DND-41 (cell line): ENCODE measurements around the gene SNTB2.

Source experiments
- ATAC-seq: fragments of 200-7000 bp; cut with Tn5 transposase; 3 replicates; pipeline ENCODE4 v1.9.1; 2021; ENCODE audit warnings: low read depth; ENCODE audit not compliant: insufficient read depth
- DNase-seq: peaks from one replicate; pipeline ENCODE4 v3.0.0-alpha.2; 2020
- H2AFZ ChIP-seq: 2 replicates; pipeline ENCODE4 v1.6.0; 2012; ENCODE audit warnings: low read depth, low read length
- H3K27ac ChIP-seq: 2 replicates; pipeline ENCODE4 v1.5.1; 2012; ENCODE audit warnings: low read length, inconsistent platforms
- H3K27me3 ChIP-seq: fragments of 200-600 bp; sonication (generic); 2 replicates; pipeline ENCODE4 v1.6.0; 2012; ENCODE audit warnings: low read length, mild to moderate bottlenecking, inconsistent platforms; ENCODE audit not compliant: insufficient read depth, poor library complexity
- H3K36me3 ChIP-seq: 2 replicates; pipeline ENCODE4 v1.5.1; 2012; ENCODE audit warnings: low read length, inconsistent platforms; ENCODE audit not compliant: insufficient read depth
- H3K4me1 ChIP-seq: 2 replicates; pipeline ENCODE4 v1.5.1; 2012; ENCODE audit warnings: mild to moderate bottlenecking, low read length; ENCODE audit not compliant: insufficient read depth
- H3K4me2 ChIP-seq: 2 replicates; pipeline ENCODE4 v1.6.0; 2012; ENCODE audit warnings: mild to moderate bottlenecking, moderate library complexity, low read length, inconsistent platforms; ENCODE audit not compliant: insufficient read depth
- H3K4me3 ChIP-seq, 2 experiments: fragments of 200-600 bp in 1 of 2; shearing (Covaris generic) in 1 of 2; 2 replicates each; pipeline ENCODE4 v1.5.1; 2012 to 2016; ENCODE audit warnings: inconsistent platforms in 2 of 2, low read length in 2 of 2, mild to moderate bottlenecking in 2 of 2, low read depth in 1 of 2, moderate library complexity in 1 of 2
- H3K79me2 ChIP-seq: 2 replicates; pipeline ENCODE4 v1.6.0; 2012; ENCODE audit warnings: low read length, inconsistent platforms; ENCODE audit not compliant: insufficient read depth
- H3K9ac ChIP-seq: 2 replicates; pipeline ENCODE4 v1.6.0; 2012; ENCODE audit warnings: low read depth, mild to moderate bottlenecking, inconsistent platforms, low read length, moderate library complexity
- H3K9me3 ChIP-seq: 2 replicates; pipeline ENCODE4 v1.5.1; 2012; ENCODE audit warnings: low read length, moderate library complexity, mild to moderate bottlenecking, inconsistent platforms; ENCODE audit not compliant: insufficient read depth, severe bottlenecking
- H4K20me1 ChIP-seq: 2 replicates; pipeline ENCODE4 v1.6.0; 2012; ENCODE audit warnings: low read length; ENCODE audit not compliant: insufficient read depth
- EZH2 ChIP-seq: IDR thresholded peaks from 3 replicates; pipeline ENCODE4 v1.6.1; 2012; ENCODE audit warnings: borderline replicate concordance, low read depth, mild to moderate bottlenecking, moderate library complexity, low read length, inconsistent platforms; ENCODE audit not compliant: severe bottlenecking
- TF ChIP-seq, protein P1 (sequence below): IDR thresholded peaks from 2 replicates; pipeline ENCODE4 v1.5.1; 2012; ENCODE audit warnings: borderline replicate concordance, low read length, moderate library complexity, mild to moderate bottlenecking; ENCODE audit not compliant: poor library complexity, severe bottlenecking; ENCODE audit errors: extremely low read depth

SNTB2 gene

DNA sequence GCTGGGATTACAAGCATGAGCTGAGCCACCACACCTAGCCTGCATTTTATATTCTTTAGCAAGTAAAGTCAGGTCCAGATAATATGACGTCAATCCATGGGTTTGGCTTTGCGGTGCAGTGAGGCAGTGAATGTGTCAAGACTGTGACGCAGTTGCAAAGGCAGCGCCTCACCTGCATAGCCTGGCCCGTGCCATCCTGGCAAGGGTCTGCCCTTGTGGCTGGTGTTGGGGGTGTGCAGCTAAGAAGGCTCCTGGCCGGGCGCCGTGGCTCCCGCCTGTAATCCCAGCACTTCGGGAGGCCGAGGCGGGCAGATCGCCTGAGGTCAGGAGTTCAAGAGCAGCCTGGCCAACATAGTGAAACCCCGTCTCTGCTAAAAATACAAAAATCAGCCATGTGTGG lies 136.5 kb downstream of the SNTB2 start:
- peaks cover 39% of the 10 kb centered on the region for H3K4me1 ChIP-seq
- H3K4me3 ChIP-seq = no peak overlapping the region
- DNase-seq (no peak), ATAC-seq (no peak)
- H3K9me3 ChIP-seq = no peaks in the 10 kb centered on the region
- H2AFZ ChIP-seq = no peak overlapping the region
- peaks cover 94% of the 10 kb centered on the region for H3K36me3 ChIP-seq
- H3K27ac ChIP-seq = no peak overlapping the region
- no peak overlapping the region for H3K9ac ChIP-seq
- no peak overlapping the region for H3K4me2 ChIP-seq
- H3K27me3 ChIP-seq = no peaks in the 10 kb centered on the region
- TF ChIP-seq, protein P1, sequence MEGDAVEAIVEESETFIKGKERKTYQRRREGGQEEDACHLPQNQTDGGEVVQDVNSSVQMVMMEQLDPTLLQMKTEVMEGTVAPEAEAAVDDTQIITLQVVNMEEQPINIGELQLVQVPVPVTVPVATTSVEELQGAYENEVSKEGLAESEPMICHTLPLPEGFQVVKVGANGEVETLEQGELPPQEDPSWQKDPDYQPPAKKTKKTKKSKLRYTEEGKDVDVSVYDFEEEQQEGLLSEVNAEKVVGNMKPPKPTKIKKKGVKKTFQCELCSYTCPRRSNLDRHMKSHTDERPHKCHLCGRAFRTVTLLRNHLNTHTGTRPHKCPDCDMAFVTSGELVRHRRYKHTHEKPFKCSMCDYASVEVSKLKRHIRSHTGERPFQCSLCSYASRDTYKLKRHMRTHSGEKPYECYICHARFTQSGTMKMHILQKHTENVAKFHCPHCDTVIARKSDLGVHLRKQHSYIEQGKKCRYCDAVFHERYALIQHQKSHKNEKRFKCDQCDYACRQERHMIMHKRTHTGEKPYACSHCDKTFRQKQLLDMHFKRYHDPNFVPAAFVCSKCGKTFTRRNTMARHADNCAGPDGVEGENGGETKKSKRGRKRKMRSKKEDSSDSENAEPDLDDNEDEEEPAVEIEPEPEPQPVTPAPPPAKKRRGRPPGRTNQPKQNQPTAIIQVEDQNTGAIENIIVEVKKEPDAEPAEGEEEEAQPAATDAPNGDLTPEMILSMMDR = no peak
- no peak for TF ChIP-seq EZH2
- peaks cover 91% of the 10 kb centered on the region for H4K20me1 ChIP-seq
- peaks cover 90% of the 10 kb centered on the region for H3K79me2 ChIP-seq

DNA sequence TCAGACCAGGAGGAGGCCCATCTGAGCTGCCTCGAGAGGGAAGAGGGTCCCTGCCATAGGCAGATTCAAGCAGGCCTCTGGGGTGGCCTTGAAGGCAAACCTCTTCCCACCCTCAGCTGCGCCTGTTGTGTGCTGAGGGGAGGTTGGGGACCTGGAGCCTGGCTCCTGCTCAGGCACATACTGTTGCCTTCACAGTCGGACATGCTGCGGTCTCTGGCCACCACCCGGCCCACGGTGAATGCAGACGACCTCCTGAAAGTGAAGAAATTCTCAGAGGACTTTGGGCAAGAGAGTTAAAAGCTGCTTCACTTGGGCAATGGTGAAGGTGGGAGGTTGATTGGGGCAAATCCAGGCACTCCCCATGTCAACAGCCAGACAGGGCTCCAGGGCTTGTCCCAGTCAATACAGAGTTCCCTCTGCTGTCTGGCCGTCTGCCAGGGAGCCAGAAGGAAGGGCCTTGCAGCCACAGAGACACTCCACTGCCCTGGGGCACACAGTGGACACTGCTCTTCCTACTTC lies 137.1 kb downstream of the SNTB2 start:
- TF ChIP-seq, protein P1 = no peak
- TF ChIP-seq EZH2 = no peak
- peaks cover 90% of the 10 kb centered on the region for H3K79me2 ChIP-seq
- peaks cover 91% of the 10 kb centered on the region for H4K20me1 ChIP-seq

GRCh38 chr16:69324585-69325253 lies 137.8 kb downstream of the SNTB2 start:
- Histone ChIP-seq H3K27me3 (no peaks in the 10 kb centered on the region), H2AFZ (no peak overlapping the region), H3K4me3 (no peak overlapping the region), H4K20me1 (peaks cover 91% of the 10 kb centered on the region), H3K9me3 (no peaks in the 10 kb centered on the region), H3K27ac (no peak overlapping the region), H3K4me2 (0 out of 2 replicates have a peak overlapping the region, but pooled peaks have one; percentile 20), H3K36me3 (peaks cover 92% of the 10 kb centered on the region), H3K4me1 (peaks cover 52% of the 10 kb centered on the region), H3K79me2 (peaks cover 95% of the 10 kb centered on the region), H3K9ac (no peak overlapping the region)
- no peak for DNase-seq
- TF ChIP-seq, protein P1 = no peak
- no peak for TF ChIP-seq EZH2
- no peak for ATAC-seq

More for the DNA sequence above, 137.1 kb downstream of the SNTB2 start:
- Histone ChIP-seq H3K27ac (no peak overlapping the region), H3K27me3 (no peaks in the 10 kb centered on the region), H3K9ac (no peak overlapping the region), H3K4me3 (no peak overlapping the region), H2AFZ (no peak overlapping the region), H3K4me2 (no peak overlapping the region; the same call in 1 of the 2 replicates), H3K36me3 (peaks cover 94% of the 10 kb centered on the region), H3K4me1 (peaks cover 45% of the 10 kb centered on the region), H3K9me3 (no peaks in the 10 kb centered on the region)
- no peak for DNase-seq
- no peak for ATAC-seq
